Right atrium auricular region (tissue), 2 donors: Measurements from ENCODE around the gene DPPA3. TPM values are rescaled to one million over a fixed set of nuclear protein-coding genes. Genes with fewer than 3 reads are reported as not detected.
A peak's percentile ranks its signal among the peaks of the same experiment; 100 is the strongest.
"Not testable (repeated sequence)": the region's sequence is repeated elsewhere in the genome, so short reads cannot be mapped to it uniquely, and the experiment has no call there.

ENCODE experiments used
- DNase-seq: peaks from one replicate; pipeline ENCODE4 v3.0.0-alpha.2; 2019; ENCODE audit warnings: low spot score
- H3K27ac ChIP-seq, 2 donors: fragments of 200-600 bp; sonication (generic); 1 replicate in 1 of 2; 2 replicates in 1 of 2; pipeline ENCODE4 v1.5.1; 2016 to 2019
- H3K27me3 ChIP-seq, 2 donors: fragments of 200-600 bp; sonication (generic); one replicate each; pipeline versions ENCODE4 v1.5.1 to v1.6.0; 2017 to 2019
- H3K36me3 ChIP-seq: fragments of 200-600 bp; sonication (generic); one replicate; pipeline ENCODE4 v1.5.1; 2016
- H3K4me1 ChIP-seq, 2 donors: fragments of 200-600 bp; sonication (generic); one replicate each; pipeline versions ENCODE4 v1.5.1 to v1.6.0; 2017 to 2019
- H3K4me3 ChIP-seq, 2 donors: fragments of 200-600 bp; sonication (generic); 1 replicate in 1 of 2; 2 replicates in 1 of 2; pipeline ENCODE4 v1.5.1; 2017 to 2019; ENCODE audit warnings: mild to moderate bottlenecking in 1 of 2, moderate library complexity in 1 of 2
- H3K9me3 ChIP-seq, 2 donors: fragments of 200-600 bp; sonication (generic); one replicate each; pipeline ENCODE4 v1.5.1; 2019
- total RNA-seq, 2 donors: library from RNA; depleted of rRNA; stranded (reverse); fragments of >200 nt; gene quantifications; one replicate each; pipeline ENCODE4 v1.1.0, GENCODE V29; 2016
- TF ChIP-seq, protein P1 (sequence below), 2 donors: fragments of 200-600 bp; sonication (generic); IDR thresholded peaks; one replicate each; pipeline ENCODE4 v1.5.1; 2019; ENCODE audit warnings: antibody characterized with exemption in 2 of 2

Gene DPPA3
- total RNA-seq, 2 donors from 2014 or later = not detected

DNA sequence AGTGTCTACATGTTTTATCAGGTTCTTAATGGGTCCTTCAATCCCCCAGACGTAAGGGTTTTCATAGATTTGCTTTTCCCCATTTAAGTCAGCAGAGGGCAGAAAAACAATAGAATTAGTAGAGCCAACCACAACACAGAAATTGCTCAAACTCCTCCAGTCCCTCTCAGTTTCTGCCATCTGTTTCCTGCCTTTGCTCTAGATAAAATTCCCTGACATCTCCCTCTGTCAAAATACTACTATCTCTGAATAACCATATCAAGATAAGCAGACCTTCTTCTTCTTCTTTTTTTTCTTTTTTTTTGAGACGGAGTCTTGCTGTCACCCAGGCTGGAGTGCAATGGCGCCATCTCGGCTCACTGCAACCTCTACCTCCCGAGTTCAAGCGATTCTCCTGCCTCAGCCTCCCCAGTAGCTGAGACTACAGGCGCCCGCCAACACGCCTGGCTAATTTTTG, 33.8 kb upstream of the DPPA3 start:
- H3K36me3 ChIP-seq, H3K9me3 ChIP-seq, H3K4me1 ChIP-seq, H3K27ac ChIP-seq, H3K27me3 ChIP-seq, H3K4me3 ChIP-seq, DNase-seq: not testable (repeated sequence)
- TF ChIP-seq, protein P1, sequence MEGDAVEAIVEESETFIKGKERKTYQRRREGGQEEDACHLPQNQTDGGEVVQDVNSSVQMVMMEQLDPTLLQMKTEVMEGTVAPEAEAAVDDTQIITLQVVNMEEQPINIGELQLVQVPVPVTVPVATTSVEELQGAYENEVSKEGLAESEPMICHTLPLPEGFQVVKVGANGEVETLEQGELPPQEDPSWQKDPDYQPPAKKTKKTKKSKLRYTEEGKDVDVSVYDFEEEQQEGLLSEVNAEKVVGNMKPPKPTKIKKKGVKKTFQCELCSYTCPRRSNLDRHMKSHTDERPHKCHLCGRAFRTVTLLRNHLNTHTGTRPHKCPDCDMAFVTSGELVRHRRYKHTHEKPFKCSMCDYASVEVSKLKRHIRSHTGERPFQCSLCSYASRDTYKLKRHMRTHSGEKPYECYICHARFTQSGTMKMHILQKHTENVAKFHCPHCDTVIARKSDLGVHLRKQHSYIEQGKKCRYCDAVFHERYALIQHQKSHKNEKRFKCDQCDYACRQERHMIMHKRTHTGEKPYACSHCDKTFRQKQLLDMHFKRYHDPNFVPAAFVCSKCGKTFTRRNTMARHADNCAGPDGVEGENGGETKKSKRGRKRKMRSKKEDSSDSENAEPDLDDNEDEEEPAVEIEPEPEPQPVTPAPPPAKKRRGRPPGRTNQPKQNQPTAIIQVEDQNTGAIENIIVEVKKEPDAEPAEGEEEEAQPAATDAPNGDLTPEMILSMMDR (IDR thresholded peaks at IDR 0.05) = peak in 1 of 2 donors; percentile 53

DNA sequence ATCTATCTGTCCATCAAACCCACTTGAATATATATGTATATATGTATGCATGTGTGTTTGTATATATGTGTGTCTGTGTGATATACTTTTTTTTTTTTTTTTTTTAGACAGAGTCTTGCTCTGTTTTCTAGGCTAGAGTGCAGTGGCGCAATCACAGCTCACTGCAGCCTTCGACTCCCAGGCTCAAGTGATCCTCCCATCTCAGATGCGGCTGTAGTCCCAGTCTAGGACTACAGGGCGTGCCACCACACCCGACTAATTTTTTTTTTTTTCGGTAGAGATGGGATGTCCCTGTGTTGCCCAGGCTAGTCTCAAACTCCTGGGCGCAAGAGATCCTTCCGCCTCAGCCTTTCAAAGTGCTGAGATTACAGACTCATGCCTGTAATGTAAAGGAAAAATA, 32.5 kb upstream of the DPPA3 start:
- no peak overlapping the region for H3K27ac ChIP-seq
- DNase-seq = no peak
- H3K4me3 ChIP-seq = no peak overlapping the region

DNA sequence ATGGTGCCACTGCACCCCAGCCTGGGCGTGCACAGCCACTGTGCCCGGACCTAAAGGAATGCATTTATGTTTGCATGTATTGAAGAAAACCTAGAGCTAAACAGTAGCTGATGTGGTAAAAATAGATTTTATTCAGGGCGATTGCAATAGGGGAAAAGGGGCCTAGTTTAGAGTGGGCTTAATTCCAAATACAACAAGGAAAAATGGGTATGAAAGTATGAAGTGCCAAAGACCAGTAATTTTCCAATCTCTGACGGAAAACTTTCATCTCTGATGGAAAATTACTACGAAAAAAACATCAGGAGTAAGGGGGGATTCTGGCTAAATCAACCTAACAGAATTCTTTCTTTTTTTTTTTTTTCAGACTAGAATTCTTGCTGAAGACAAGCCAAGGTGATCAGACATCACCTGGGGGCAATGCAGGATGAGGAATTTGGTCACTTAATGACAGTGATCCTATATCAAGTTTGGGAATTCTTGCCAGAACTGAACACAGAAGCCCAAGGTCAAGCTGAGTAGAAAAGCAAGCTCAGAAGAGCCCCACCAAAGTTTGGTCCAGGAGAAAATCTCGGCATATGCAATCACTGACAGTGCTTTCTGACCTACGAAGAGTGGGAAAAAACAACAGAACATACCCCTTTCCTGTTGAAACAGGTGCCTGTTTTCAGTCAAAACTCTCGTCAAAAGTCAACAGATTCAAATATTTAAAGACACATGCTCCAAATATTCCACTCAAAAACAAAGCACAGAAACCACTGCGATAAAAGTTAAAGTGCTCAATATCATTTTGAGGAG, 31.8 kb upstream of the DPPA3 start:
- Histone ChIP-seq H3K27ac (no peak overlapping the region), H3K9me3 (no peaks in the 10 kb centered on the region), H3K4me3 (no peak overlapping the region), H3K27me3 (no peaks in the 10 kb centered on the region), H3K36me3 (no peaks in the 10 kb centered on the region), H3K4me1 (no peaks in the 10 kb centered on the region)
- TF ChIP-seq, protein P1 (IDR thresholded peaks at IDR 0.05) = no peak
- DNase-seq = no peak

More for the DNA sequence above, 32.5 kb upstream of the DPPA3 start:
- H3K27me3 ChIP-seq = no peaks in the 10 kb centered on the region
- no peaks in the 10 kb centered on the region for H3K4me1 ChIP-seq
- H3K36me3 ChIP-seq = no peaks in the 10 kb centered on the region
- TF ChIP-seq, protein P1 (IDR thresholded peaks at IDR 0.05) = no peak
- H3K9me3 ChIP-seq = no peaks in the 10 kb centered on the region

DNA sequence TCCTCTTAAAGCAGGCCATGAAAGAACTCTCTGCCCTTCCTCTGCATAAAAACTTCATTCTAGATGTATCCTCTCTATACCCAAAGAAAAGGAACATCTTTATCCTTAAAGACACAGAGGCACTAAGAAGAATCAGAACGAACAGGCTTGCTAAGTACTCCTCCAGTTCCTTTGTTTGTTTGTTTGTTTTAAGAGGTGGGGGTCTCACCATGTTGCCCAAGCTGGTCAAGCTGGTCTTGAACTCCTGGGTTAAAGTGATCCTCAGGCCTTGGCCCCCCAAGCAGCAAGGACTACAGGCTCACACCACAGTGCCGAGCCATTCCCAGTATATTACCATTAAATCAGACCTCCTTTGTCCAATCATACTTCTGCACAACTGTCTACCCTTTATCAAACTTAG, 29.7 kb upstream of the DPPA3 start:
- Histone ChIP-seq H3K4me1 (no peaks in the 10 kb centered on the region), H3K9me3 (no peaks in the 10 kb centered on the region), H3K36me3 (no peaks in the 10 kb centered on the region), H3K27me3 (no peaks in the 10 kb centered on the region), H3K4me3 (no peak overlapping the region), H3K27ac (no peak overlapping the region)
- TF ChIP-seq, protein P1 (IDR thresholded peaks at IDR 0.05) = no peak
- DNase-seq = no peak

DNA sequence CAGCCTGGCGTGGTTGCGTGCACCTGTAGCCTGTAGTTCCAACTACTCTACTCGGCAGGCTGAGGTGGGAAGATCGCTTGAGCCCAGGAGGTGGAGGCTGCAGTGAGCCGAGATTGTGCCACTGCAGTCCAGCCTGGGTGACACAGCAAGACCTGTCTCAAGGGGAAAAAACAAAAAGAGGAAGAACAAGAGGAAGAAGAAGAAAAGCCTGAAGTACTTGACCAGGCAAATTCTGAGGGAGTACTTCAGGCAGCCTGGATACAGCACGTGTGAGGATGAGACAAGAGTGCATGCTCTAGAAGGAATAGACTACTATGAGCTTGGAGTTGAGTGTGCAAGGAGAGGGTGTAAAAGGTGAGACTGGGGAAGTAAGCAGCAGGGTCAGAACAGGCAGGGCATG, 17.4 kb upstream of the DPPA3 start:
- H3K4me3 ChIP-seq = no peak overlapping the region
- no peak overlapping the region for H3K27ac ChIP-seq
- H3K4me1 ChIP-seq = peaks cover 0 to 10% of the 10 kb centered on the region in 2 donors
- DNase-seq = no peak
- H3K27me3 ChIP-seq = no peaks in the 10 kb centered on the region
- H3K9me3 ChIP-seq = no peaks in the 10 kb centered on the region
- H3K36me3 ChIP-seq = no peaks in the 10 kb centered on the region
- TF ChIP-seq, protein P1 (IDR thresholded peaks at IDR 0.05) = no peak
